ENCODE data around the gene DAPK1. TPM values are rescaled to one million over a fixed set of nuclear protein-coding genes. Genes with fewer than 3 reads are reported as not detected.
A peak's percentile ranks its signal among the peaks of the same experiment; 100 is the strongest.

The DAPK1 gene
- polyA plus RNA-seq, 4 donors: 65.9 to 78.2 (median 71.9) TPM

DNA sequence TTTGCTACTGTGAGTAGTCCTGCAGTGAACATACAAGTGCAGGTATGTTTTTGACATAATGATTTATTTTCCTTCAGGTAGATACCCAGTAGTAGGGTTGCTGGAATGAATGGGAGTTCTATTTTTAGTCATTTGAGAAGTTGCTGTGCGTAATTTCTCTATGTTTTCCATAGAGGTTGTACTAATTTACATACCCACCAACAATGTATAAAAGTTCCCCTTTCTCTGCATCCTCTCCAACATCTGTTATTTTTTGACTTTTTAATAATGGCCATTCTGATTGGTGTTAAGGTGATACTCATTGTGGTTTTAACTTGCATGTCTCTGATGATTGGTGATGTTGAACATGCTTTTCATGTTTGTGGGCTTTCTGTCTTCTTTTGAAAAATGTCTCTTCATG is 163.6 kb downstream of the DAPK1 start:
- DNase-seq (ENCODE audit: low read depth in 4 of 4, low spot score in 3 of 4): no peak

GRCh38 chr9:87662808-87663528 is 165.3 kb downstream of the DAPK1 start:
- peak in 1 of 4 donors; percentile 29 for DNase-seq (ENCODE audit: low read depth in 4 of 4, low spot score in 3 of 4)

DNA sequence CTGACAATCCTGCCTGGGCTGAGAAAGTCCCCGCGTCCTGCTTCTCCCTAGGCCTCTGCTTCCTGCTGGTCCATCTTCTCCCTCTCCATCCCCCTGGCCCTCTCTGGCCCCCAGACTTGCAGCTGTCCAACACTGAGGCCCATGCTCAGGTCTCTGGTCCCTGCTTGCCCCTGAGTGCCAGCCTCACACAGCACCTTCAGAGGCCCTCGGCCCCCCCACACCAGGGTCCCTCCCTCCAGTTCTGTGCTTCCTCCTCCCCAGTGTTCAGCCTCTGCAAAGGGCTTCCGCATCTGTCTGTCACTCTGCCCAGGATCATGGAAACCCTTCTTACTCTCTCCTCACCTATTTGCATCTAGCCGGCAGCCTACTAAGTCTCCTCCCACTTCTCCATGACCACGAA is 165.9 kb downstream of the DAPK1 start:
- DNase-seq (ENCODE audit: low read depth in 4 of 4, low spot score in 3 of 4): no peak

DNA sequence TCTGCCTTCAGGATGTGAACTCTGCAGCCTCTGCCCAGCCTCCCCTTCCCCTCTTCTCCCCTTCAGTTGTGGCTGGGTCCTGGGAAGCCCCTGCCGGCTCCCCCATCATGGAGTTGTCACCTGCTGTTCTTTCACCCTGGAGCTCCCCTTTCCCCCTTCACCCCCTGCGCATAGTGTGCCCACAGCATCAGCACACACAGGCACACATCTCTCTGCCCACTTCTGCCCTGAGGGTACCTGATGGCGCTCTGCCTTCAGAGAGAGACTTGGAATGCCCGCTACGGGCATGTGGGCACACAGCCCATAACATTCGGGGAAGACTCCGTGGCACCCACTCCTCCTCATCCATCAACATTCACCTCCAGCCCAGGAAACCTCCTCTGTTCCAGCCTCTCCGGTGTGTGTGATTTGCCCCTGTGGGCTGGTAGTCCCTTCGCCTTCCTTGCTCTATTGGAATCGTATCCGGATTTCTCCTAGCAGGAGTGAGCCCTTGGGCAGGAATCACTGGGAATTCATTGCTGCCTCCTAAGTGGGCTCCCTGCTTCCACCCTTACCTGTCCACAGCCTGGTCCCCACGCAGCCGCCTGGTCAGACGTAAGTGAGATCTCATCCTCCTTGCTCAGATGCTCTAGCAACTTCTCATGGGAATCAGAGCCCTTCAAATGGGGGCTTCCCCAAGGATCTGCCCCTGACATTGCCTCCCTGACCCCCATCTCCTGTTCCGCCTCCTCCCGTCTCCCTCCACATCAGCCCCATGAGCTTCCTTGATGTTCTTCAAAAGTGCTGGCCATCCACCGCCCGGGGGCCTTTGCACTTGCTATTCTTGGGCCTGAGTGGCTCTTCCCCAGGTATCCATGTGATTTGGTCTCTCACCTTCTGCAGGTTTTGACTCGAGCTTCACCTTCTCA is 166.7 kb downstream of the DAPK1 start:
- DNase-seq (ENCODE audit: low read depth in 4 of 4, low spot score in 3 of 4): no peak

GRCh38 chr9:87665505-87665904 is 167.8 kb downstream of the DAPK1 start:
- no peak for DNase-seq (ENCODE audit: low read depth in 4 of 4, low spot score in 3 of 4)

GRCh38 chr9:87667164-87667738 is 169.6 kb downstream of the DAPK1 start:
- DNase-seq (ENCODE audit: low read depth in 4 of 4, low spot score in 3 of 4): no peak

DNA sequence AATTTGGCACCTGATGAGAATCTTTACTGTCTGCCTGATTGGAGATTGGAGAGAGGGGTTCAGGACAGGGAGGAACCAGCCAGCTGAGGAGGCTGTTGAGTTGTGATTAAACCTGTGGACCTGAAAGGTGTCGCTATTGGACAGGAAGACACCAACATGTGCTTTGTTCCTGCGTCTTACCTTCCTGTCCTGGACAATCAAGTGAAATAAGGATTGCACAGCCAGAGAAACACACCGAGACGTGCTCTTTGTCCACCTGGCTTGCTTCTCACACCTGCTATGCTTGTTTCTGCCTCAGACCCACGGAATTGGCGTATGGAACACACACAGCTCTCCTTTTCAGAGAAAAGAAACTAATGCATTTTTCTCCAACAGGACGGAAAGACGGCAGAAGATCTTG is 170.6 kb downstream of the DAPK1 start:
- no peak for DNase-seq (ENCODE audit: low read depth in 4 of 4, low spot score in 3 of 4)

DNA sequence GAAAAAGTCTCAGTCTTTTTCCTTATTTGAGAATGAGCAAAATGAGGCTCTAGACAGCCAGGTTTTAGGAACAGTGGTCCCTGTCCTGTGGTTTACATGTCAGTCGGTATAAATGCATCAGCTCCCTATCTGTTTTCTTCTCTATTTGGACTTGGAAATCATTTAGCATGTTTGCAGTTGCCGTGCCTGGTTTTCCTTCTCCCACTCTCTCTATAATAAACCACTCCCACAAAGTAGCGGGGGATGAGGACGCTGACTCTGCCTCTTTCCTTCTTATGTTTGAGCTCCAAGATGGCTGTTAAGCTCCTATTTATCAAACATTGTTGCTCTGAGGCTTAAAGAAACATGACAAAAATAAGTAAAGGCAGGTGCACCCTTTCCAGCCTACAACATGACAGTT is 171.1 kb downstream of the DAPK1 start:
- DNase-seq (ENCODE audit: low read depth in 4 of 4, low spot score in 3 of 4): no peak

DNA sequence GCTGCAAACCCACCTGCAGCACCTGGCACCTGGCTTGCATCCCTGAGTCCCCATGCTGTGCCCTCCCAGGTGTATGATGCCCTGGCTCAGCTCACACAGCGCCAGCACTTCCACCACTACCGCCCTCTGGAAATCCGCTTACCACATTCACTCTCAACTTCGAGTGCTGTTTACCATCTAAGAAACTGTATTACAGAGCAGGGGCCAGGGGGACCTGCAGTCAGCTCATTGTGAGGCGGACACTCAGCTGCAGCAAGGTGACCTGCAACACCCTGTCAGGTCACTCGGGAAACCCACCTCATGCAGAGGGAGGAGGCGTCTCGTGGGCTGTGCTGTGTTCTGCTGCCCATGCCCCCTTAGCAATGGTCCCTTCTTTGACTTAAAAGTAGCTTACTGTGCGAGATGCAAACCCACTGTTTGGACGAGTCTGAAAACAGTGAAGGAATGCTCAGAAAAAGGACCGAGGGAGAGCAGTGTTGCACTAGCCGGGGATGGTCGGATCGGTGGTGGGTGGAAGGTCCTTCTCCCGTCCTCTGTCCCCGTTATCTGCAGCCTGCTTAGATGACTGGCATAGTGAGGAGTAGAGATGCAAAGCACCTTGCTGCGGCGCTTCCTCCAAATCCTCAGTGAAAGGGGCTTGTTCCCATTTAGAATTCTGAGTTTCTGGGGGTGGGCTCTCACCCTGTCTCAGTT is 173.1 kb downstream of the DAPK1 start:
- no peak for DNase-seq (ENCODE audit: low read depth in 4 of 4, low spot score in 3 of 4)

- no peak for DNase-seq (ENCODE audit: low read depth in 4 of 4, low spot score in 3 of 4)
Observed at GRCh38 chr9:87671478-87671877, 173.8 kb downstream of the DAPK1 start.

DNA sequence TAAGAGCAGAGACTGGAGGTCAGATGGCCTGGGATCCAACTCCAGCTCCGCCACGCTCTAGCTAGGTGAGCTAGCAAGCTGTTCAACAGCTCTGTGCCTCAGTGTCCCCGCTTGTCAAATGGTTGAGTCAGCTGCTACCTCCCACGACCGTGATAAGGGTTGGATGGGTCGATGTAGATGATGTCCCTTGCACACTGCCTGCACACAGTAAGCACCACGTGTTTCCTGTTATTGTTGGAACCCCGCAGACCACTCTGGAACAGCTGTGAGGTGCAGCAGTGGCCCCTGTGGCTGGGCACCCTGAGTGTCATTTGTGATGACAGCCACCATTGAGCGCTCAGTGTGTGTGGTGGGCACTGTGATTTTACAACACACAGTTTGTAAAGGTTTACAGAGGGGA is 174.3 kb downstream of the DAPK1 start:
- no peak for DNase-seq (ENCODE audit: low read depth in 4 of 4, low spot score in 3 of 4)

- DNase-seq (ENCODE audit: low read depth in 4 of 4, low spot score in 3 of 4): no peak
Observed at GRCh38 chr9:87672586-87672985, 174.9 kb downstream of the DAPK1 start.

DNA sequence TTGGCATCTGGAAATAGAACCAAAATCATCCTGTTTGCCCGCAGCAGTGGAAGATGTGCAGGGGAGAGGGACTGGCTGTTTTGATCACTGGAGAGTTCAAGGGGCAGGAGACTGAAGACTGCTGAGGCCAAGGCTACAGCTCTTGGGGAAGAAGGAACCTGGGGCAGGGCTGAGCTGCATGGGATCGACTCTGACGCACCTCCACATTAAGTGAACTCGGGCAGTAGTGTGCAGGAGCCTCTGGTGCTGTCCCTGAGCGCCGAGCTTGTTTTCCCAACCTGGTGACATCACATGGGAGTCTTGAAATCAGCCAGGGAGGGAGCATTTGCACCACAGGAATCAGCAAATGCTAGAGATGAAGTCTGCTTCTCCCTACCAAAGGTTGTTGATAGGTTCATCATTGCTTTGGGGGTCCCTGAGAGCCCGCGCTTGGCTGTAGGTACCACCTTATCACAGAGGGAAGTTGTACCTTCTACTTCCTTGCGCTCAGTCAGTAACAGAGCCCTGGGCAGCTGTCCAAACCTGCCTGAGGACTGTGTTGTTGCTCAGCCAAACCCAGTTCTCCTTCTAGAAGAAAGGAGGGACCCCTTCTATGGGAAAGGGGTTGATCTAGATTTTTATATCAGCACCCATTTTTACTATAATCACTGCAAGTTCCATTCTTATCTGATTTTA is 175.9 kb downstream of the DAPK1 start:
- no peak for DNase-seq (ENCODE audit: low read depth in 4 of 4, low spot score in 3 of 4)

DNA sequence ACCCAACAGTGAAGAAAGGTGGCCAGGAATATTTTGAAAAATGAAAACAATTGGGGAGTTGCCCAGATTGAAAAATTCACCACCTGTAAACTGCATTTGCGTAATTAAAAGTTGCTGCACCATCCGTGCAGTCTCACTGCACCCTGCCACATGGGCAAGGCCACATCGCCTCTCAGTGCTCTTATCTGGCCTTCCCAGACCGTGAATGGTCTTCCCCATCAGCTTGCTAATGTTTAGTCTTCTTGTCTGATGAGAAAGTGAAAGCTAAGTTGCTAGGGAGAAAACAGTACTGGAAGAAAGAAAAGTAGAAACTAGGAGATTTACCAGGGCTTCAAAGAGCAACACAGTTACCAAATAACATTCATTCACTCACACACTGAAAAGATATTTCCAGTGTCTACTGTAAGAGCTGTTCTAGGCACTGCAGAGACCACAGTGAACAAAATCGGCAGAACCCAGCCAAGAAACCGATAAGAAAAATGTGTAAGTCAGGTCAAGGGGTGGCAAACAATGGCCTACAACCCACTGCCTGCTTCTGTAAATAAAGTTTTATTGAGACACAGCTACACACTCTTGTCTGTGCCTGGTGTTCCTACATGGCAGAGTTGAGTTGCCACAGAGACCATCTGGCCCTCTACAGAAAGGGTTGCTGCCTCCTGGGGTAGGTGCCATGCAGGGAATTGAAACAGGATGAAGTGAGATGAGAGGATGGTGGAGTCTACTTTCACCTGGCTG is 177.1 kb downstream of the DAPK1 start:
- DNase-seq (ENCODE audit: low read depth in 4 of 4, low spot score in 3 of 4): no peak

DNA sequence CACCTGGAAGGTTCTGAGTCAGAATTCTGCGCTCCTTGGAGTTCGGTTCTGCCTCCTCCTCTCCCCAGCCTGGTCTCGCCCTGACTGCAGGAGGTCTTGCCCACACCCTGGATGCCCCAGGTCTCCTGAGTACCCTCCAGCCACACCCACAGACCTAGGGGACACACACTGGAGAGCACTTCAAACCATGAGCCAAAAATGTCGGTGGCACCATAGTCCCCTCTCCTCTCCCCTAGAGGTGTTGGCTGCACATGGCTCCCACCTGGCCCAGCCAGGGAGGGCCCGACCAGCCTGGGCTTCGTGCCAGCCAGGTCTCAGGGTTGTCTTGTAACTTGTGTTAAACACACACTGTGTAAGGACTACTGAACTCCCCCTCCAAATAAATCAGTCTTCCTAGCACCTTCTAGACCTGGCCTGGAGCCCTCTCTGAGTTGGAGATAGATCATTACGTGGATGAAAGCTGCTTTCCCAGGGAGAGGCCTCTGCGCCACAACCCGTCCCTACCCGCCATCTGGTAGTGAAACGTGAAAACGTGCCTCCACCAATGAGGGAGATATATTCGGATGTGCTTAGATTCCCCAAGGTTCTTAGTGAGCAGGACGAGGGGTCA is 178.3 kb downstream of the DAPK1 start:
- no peak for DNase-seq (ENCODE audit: low read depth in 4 of 4, low spot score in 3 of 4)

- DNase-seq (ENCODE audit: low read depth in 4 of 4, low spot score in 3 of 4): no peak
Observed at GRCh38 chr9:87676976-87677775, 179.5 kb downstream of the DAPK1 start.

GRCh38 chr9:87677776-87678587 is 180.3 kb downstream of the DAPK1 start:
- no peak for DNase-seq (ENCODE audit: low read depth in 4 of 4, low spot score in 3 of 4)
